ENCODE measurements around the gene BNC2.

The BNC2 gene

DNA sequence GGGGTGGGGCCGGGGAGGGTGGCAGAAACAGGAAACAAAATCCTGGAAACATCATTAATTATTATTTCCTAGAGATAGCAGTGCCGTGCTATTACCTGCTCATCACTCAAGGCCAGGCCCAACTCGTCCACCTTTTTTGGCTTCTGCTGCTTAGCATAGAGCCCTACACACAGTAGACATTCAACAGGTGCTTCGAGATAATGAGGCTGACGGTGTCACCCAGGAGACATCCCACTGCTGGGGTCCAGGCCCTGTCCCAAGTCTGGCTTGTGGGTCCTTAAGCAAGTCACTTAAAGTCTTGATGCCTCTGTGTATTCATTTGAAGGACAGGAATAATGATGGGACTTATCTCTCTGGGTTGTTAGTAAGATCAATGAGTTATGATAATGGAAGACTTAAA lies 506.6 kb downstream of the BNC2 start:
- TF ChIP-seq GATA3 (IDR thresholded peaks at IDR 0.05; ENCODE audit: low read depth, low read length) (no peak), GATA2 (IDR thresholded peaks at IDR 0.05; ENCODE audit: low read depth, low read length) (no peak)

DNA sequence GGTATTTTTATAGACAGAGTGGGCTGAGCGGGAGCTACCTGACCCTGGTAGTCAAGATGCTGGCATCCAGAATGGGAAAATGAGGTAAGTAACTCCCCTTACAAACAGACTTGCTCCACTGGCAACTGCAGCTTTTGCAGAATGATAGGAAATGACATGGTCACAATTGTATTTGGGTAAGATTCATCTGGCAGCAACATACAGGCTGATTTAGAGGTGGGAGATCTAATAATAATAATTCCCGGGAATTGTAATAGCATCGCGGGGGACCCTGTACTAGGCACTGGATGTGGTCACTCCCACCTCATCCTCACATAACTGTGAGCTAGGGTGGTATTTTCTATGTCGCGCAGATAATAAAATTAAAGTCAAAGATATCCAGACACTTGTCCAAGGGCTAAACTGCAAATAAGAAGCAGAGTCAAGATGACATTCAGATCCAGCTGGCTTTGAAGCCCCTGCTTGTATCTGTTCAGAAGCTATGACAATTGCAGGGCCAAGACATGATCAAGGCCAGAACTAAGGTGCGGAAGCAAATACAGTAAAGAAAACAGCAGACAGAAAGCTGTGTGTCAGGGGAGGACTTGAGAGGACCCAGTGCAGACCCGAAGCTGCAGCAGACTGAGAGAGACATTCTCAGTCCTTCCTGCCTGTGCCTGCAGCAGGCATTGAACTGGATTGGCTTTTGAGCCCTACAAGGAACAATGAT lies 507.2 kb downstream of the BNC2 start:
- TF ChIP-seq GATA3 (IDR thresholded peaks at IDR 0.05; ENCODE audit: low read depth, low read length) (no peak), GATA2 (IDR thresholded peaks at IDR 0.05; ENCODE audit: low read depth, low read length) (no peak)

DNA sequence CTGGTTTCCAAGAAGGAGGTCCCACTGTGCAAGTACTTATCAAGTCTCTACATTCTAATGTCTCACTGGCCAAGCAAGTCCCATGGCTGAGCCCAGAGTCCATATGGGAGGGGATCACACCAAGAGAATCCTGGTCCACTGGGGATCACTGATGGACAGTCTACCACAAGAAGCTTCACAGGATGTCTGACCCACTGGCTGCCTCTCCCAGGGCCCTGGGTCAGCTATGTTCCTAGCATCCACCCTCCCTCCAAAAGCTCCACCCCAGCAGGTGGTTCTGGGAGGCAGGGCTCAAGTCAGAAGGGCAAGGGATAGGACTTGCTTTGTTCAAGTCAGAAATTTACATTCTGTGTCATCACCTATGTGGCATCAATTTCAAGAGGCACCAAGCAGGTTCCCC lies 508.5 kb downstream of the BNC2 start:
- TF ChIP-seq GATA3 (IDR thresholded peaks at IDR 0.05; ENCODE audit: low read depth, low read length) (no peak), GATA2 (IDR thresholded peaks at IDR 0.05; ENCODE audit: low read depth, low read length) (no peak)

DNA sequence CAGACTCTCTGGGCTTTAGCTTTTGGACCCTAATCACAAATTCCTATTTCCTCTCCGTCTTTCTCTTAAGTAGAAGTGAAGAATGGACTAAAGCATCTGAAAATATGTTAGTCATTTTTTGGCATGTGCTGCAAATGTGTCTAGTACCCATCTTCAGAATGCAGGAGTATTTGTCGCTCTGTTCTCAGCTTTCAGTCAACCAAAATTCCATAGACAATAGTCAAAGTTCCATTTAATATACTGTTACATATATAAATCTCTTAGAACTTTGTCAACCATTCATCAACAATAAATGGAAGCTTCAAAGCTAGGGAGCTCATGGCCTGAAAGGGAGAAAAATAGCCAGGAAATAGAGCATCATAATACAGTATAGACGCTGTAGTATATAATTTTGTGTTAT lies 509.4 kb downstream of the BNC2 start:
- TF ChIP-seq GATA3 (IDR thresholded peaks at IDR 0.05; ENCODE audit: low read depth, low read length): no peak
- no peak for TF ChIP-seq GATA2 (IDR thresholded peaks at IDR 0.05; ENCODE audit: low read depth, low read length)

DNA sequence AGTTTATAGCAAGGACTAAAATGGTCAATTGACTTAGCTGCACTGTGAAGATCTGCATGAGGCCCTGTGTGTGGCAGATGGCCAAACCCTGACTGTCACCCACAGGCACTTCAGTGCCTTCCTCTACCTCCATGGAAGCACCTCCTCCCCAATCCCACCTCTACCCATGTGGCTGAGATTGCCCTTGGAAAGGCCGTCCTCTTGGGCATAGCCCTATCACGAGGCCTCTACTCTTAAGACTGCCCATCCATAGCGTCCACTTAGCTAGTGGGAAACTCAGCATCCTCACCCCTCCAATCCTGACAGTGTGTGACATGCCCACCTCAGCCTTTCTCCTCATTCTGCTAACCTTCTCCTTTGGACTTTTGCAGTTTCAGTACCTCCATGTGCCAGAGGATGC lies 510.2 kb downstream of the BNC2 start:
- TF ChIP-seq GATA2 (IDR thresholded peaks at IDR 0.05; ENCODE audit: low read depth, low read length): no peak
- no peak for TF ChIP-seq GATA3 (IDR thresholded peaks at IDR 0.05; ENCODE audit: low read depth, low read length)
